ENCODE measurements around the gene KIF13A.
A peak's percentile ranks its signal among the peaks of the same experiment; 100 is the strongest.
"Not testable (repeated sequence)": the region's sequence is repeated elsewhere in the genome, so short reads cannot be mapped to it uniquely, and the experiment has no call there.

KIF13A gene

DNA sequence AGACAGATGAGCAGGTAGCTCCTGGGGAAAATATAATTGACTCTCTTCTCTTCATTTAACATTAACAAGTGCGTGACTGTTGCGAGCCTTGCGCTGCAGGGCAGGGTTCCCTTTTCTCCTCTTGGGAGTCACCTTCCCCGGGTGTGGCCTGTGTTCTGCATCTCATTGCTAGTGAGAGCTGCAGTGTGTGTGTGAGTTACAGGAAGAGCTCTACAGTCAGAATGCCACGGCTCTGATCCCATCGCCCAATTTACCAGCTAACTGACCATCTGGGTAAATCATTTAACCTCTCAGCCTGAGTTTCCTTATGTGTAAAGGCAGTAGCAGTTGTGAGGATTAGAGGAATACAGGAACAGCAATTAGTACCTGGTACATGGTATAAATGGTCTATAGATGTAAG is 173.9 kb downstream of the KIF13A start:
- TF ChIP-seq, protein P1, sequence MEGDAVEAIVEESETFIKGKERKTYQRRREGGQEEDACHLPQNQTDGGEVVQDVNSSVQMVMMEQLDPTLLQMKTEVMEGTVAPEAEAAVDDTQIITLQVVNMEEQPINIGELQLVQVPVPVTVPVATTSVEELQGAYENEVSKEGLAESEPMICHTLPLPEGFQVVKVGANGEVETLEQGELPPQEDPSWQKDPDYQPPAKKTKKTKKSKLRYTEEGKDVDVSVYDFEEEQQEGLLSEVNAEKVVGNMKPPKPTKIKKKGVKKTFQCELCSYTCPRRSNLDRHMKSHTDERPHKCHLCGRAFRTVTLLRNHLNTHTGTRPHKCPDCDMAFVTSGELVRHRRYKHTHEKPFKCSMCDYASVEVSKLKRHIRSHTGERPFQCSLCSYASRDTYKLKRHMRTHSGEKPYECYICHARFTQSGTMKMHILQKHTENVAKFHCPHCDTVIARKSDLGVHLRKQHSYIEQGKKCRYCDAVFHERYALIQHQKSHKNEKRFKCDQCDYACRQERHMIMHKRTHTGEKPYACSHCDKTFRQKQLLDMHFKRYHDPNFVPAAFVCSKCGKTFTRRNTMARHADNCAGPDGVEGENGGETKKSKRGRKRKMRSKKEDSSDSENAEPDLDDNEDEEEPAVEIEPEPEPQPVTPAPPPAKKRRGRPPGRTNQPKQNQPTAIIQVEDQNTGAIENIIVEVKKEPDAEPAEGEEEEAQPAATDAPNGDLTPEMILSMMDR (conservative IDR thresholded peaks at IDR 0.05; ENCODE audit: low read length) = no peak
- no peak for DNase-seq (ENCODE audit: low read depth)

DNA sequence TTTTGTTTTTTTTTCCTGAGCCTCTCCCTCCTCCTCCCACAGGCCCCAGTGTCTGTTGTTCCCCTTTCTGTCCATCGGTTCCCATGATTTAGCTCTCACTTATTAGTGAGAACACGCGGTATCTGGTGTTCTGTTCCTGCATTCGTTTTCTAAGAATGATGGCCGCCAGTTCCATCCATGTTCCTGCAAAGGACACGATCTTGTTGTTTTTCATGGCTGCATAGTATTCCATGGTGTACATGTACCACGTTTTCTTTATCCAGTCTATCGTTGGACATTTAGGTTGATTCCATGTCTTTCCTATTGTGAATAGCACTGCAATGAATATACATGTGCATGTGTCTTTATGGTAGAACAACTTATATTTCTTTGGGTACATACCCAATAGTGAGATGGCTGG is 175.1 kb downstream of the KIF13A start:
- H3K4me3 ChIP-seq (ENCODE audit: low read length) = no peak overlapping the region
- TF ChIP-seq, protein P1 (conservative IDR thresholded peaks at IDR 0.05; ENCODE audit: low read length) = no peak
- DNase-seq (ENCODE audit: low read depth) = no peak

More for the DNA sequence above, 173.9 kb downstream of the KIF13A start:
- H3K4me3 ChIP-seq (ENCODE audit: low read length) = no peak overlapping the region

DNA sequence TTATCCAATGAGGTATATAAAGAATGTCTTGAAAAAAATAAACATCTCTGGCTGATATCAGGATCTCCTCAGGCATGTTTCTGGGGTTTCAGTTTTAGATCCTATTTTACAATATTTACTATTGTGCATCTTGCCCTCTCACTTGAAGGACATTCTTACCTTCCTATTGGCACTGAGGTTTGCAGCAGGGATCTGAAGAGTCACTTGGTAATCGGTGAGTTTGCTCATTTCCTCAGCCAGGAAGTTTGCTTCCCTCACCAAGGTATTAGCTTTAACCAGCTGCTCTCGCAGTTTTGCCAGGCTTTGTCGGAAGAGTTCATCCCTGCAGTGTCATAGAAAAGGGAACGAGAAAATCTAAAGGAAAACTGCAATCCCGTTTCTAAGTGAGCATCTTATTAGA is 178.8 kb downstream of the KIF13A start:
- TF ChIP-seq, protein P1 (conservative IDR thresholded peaks at IDR 0.05; ENCODE audit: low read length) = no peak
- DNase-seq (ENCODE audit: low read depth) = no peak
- H3K4me3 ChIP-seq (ENCODE audit: low read length) = no peak overlapping the region

DNA sequence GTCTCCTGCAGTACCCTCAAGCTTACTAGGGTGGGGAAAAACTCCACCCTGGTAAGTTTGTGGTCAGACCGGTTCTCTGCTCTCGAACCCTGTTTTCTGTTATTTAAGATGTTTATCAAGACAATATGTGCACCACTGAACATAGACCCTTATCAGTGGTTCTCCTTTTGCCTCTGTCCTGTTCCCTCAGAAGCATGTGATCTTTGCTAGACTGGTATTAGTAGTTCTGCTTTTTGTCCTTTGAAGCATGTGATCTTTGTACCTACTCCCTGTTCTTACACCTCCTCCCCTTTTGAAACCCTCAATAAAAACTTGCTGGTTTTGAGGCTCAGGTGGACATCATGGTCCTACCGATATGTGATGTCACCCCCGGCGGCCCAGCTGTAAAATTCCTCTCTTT is 180.0 kb downstream of the KIF13A start:
- DNase-seq (ENCODE audit: low read depth); H3K4me3 ChIP-seq (ENCODE audit: low read length): not testable (repeated sequence)

DNA sequence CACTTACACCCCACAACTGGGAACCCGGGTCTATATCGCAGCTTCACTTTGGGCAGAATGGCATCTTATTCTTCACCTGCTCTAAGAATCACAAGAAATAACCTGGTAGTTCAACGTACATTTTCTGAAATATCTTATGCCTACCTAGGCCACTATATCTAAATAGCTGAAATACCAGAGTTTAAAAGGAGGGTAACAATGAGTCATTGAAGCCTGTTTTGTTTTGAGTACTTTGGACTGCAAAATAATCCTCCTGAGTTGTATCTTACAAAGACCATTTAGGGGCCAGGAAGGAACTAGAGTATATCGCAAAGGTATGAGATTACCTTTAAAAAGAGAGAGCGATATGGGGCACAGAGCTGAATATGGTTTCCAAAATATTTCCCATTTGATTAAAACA is 184.0 kb downstream of the KIF13A start:
- DNase-seq (ENCODE audit: low read depth) = no peak
- TF ChIP-seq, protein P1 (conservative IDR thresholded peaks at IDR 0.05; ENCODE audit: low read length) = no peak
- H3K4me3 ChIP-seq (ENCODE audit: low read length) = no peak overlapping the region

DNA sequence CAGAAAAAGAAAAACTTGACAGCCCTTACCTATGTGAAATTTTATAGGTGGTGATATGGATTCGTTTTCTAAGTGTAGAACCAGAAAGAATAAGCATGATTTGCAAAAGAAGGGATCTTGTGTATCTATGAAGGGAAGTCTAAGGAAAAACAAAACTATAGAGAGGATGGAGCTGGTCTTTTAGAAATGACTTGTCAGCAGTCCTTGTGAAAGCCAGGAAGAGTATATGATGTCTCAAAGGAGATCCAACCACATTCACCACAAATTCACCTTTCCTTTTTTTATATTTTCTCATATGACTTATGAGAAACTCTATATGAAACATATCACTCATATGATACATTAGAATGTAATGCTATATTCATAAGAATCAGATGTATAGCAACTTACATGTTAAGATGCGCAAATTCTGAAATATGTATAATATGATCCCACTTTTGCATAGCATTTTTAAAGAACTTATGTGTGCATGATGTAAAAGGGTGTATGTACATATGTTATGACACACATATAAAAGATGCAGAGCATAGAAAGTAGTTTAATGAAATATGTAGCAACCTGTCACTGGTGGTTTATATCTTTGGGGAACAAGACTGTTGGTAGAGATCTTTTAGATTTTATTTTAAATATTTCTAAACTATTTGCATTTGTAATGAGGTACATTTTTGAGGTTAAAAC is 188.8 kb downstream of the KIF13A start:
- TF ChIP-seq, protein P1 (conservative IDR thresholded peaks at IDR 0.05; ENCODE audit: low read length) = no peak
- no peak overlapping the region for H3K4me3 ChIP-seq (ENCODE audit: low read length)
- no peak for DNase-seq (ENCODE audit: low read depth)

DNA sequence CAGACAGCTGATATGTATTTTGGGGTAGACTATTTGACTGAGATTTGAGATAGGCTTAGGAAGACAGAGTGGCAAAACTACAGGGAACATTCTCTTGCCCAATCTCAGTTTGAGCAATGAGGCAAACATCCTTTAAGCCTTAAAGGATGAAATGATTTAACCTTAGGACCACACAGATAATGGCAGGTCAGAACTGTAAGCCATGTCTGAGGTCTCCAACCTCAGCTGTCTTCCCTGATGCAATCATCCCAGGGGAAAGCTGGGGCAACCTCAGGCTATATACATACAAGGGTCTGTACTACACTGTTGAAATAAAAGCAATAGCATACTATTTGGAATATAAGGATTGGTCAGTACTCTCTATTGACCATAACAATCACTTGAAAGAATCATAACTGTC is 196.9 kb downstream of the KIF13A start:
- no peak overlapping the region for H3K4me3 ChIP-seq (ENCODE audit: low read length)
- TF ChIP-seq, protein P1 (conservative IDR thresholded peaks at IDR 0.05; ENCODE audit: low read length) = no peak
- peak; percentile 1 for DNase-seq (ENCODE audit: low read depth)
